Measurements from ENCODE around the gene FRG2C. TPM values are rescaled to one million over a fixed set of nuclear protein-coding genes. Genes with fewer than 3 reads are reported as not detected.
"Not testable (repeated sequence)": the region's sequence is repeated elsewhere in the genome, so short reads cannot be mapped to it uniquely, and the experiment has no call there.

The FRG2C gene
- total RNA-seq, 4 donors from 2014 or later, result not detected

DNA sequence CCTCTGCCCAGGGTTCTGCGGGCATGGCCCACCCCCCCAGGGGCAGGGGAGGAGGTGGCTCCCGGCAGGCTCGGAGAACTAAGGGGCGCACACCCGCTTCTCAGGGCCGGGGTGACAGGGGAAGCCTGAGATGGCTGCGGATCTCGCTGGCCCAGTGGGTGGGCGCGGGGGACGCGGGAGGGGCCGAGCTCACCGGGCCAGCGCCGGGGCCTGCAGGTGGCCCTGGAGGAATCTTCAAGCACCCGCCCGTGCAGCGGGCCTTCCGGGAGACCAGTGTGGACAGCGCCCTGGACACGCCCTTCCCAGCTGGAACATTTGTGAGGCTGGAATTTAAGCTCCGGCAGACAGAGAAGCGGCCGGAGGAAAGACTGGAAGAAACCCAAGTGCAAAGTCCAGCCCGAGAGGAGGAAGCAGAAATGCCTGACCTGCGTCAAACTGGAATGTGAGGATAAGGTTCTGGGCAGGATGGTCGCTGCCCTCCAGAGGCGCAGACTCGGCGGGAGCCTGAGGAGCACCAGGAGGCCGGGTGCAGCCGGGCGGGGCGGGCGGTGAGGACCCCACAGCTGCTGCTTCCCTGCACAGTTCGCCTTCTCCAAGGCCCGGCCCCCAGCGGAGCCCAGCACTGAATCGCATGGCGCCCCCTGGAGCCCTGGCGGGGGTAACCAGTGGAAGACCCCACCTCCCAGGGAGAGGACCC is 5.6 kb upstream of the FRG2C start:
- intact Hi-C loops (cut with DNase I; ENCODE audit: low total_unique reads); H3K36me3 ChIP-seq; H3K9me3 ChIP-seq; in situ Hi-C loops (cut with MboI; ENCODE audit: low pct_ligation_motif_present in 1 of 4, low pct_unique_long_range_greater_than_20kb in 1 of 4, low sequenced_read_pairs in 3 of 4): not testable (repeated sequence)
- Histone ChIP-seq H3K27ac (peak overlapping the region; percentile 60 to 75 (median 72)), H3K4me1 (peaks cover 0 to 10% (median 7%) of the 10 kb centered on the region in 4 donors), H3K4me3 (peak overlapping the region; percentile 14 to 50 (median 26)), H3K27me3 (peaks cover 67% of the 10 kb centered on the region)
- WGBS, 2 donors (ENCODE audit: low coverage in 1 of 2), result 5% methylated on average over 40 of the region's 42 CpGs; no CpG with 5 or more reads in 1 of the 2 donors
- TF ChIP-seq POLR2A (IDR thresholded peaks at IDR 0.05), result peak; percentile 36
- TF ChIP-seq, protein P1, sequence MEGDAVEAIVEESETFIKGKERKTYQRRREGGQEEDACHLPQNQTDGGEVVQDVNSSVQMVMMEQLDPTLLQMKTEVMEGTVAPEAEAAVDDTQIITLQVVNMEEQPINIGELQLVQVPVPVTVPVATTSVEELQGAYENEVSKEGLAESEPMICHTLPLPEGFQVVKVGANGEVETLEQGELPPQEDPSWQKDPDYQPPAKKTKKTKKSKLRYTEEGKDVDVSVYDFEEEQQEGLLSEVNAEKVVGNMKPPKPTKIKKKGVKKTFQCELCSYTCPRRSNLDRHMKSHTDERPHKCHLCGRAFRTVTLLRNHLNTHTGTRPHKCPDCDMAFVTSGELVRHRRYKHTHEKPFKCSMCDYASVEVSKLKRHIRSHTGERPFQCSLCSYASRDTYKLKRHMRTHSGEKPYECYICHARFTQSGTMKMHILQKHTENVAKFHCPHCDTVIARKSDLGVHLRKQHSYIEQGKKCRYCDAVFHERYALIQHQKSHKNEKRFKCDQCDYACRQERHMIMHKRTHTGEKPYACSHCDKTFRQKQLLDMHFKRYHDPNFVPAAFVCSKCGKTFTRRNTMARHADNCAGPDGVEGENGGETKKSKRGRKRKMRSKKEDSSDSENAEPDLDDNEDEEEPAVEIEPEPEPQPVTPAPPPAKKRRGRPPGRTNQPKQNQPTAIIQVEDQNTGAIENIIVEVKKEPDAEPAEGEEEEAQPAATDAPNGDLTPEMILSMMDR (IDR thresholded peaks at IDR 0.05), result peak in 2 of 5 experiments; percentile 10 to 20
- peak; percentile 78 for DNase-seq

- DNase-seq; H3K9me3 ChIP-seq; intact Hi-C loops (cut with DNase I; ENCODE audit: low total_unique reads); H3K36me3 ChIP-seq; in situ Hi-C loops (cut with MboI; ENCODE audit: low pct_ligation_motif_present in 1 of 4, low pct_unique_long_range_greater_than_20kb in 1 of 4, low sequenced_read_pairs in 3 of 4): not testable (repeated sequence)
- H3K27me3 ChIP-seq, result peaks cover 67% of the 10 kb centered on the region
- peaks cover 0 to 10% (median 7%) of the 10 kb centered on the region in 4 donors for H3K4me1 ChIP-seq
- H3K27ac ChIP-seq, result peak overlapping the region; percentile 60 to 75 (median 72)
- peak overlapping the region in 3 of 4 donors; percentile 14 to 50 (median 37) for H3K4me3 ChIP-seq
Measured at GRCh38 chr3:75659108-75659433, 5.1 kb upstream of the FRG2C start.

DNA sequence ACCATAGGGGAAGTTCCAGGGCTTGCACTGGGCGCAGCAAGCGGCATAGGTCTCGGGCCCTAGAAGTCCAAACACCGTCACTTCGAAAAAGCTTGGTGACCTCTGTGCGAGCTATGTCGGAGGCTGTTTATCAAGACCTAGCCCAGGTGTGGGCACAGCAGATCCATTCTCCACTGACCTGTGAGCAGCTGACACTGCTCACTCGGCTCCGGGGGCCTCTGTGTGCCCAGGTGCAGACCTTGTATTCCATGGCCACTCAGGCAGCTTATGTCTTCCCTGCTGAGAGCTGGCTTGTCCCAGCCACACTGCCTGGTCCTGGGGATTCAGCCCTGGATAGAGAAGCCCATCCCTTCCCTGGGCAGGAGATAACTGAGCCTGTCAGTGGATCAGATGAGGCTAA is 1.5 kb downstream of the FRG2C start:
- DNase-seq; H3K36me3 ChIP-seq; intact Hi-C loops (cut with DNase I; ENCODE audit: low total_unique reads); H3K9me3 ChIP-seq; H3K27ac ChIP-seq; in situ Hi-C loops (cut with MboI; ENCODE audit: low pct_ligation_motif_present in 1 of 4, low pct_unique_long_range_greater_than_20kb in 1 of 4, low sequenced_read_pairs in 3 of 4); H3K4me3 ChIP-seq: not testable (repeated sequence)
- Histone ChIP-seq H3K4me1 (peaks cover 0 to 21% (median 13%) of the 10 kb centered on the region in 4 donors), H3K27me3 (peaks cover 66% of the 10 kb centered on the region)
- WGBS, 2 donors (ENCODE audit: low coverage in 1 of 2), result 77 to 80% methylated on average over 1 to 9 of the region's 9 CpGs

DNA sequence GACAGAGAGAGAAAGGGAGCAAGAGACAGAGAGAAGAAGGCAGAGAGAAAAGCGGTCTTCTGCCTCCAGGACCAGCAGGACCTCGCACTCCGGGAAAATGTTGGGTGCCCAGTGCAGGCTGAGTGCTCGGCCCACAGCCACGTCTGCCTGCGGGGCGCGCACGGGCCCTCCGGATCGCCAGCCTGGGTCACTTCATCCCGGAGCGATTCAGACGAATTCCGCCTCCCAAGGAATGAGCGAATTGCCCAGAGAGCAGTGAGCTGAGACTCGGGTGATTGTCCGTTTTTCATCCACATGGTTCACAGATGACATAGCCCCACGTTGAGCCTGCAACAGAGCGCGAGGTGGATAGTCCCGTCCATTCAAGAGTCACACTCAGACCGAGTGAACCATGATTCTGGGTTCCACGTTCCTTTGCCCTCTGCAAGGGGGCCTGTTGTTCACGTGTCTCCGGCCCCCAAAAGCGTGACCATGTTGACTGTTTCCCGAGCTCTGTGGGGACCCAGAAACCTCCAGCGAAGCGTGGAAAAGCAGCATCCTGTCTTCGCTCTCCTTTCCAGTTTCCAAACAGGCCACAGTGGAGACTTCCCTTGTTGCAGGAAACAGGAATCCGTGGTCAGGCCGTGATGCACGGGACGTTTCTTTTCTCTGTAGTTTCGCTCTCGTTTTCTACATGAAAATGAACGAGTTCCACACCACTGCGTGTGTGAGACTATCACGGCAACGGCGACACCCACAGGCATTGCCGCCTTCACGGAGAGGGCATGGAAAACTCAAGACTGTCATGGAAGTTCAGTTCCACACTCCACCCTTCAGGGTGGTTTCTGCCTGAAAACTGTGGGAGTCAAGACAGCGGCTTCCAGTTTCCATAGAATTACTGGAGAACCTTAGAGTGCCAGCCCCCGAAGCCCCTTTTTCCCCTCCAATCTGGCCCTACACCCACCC is 3.9 kb downstream of the FRG2C start:
- intact Hi-C loops (cut with DNase I; ENCODE audit: low total_unique reads); H3K27ac ChIP-seq; DNase-seq; in situ Hi-C loops (cut with MboI; ENCODE audit: low pct_ligation_motif_present in 1 of 4, low pct_unique_long_range_greater_than_20kb in 1 of 4, low sequenced_read_pairs in 3 of 4); H3K9me3 ChIP-seq; H3K36me3 ChIP-seq: not testable (repeated sequence)
- Histone ChIP-seq H3K4me3 (peak overlapping the region in 1 of 4 donors; percentile 51), H3K4me1 (peaks cover 0 to 36% (median 17%) of the 10 kb centered on the region in 4 donors), H3K27me3 (peaks cover 76% of the 10 kb centered on the region)
- 44 to 52% methylated on average over 27 to 46 of the region's 46 CpGs for WGBS, 2 donors (ENCODE audit: low coverage in 1 of 2)

DNA sequence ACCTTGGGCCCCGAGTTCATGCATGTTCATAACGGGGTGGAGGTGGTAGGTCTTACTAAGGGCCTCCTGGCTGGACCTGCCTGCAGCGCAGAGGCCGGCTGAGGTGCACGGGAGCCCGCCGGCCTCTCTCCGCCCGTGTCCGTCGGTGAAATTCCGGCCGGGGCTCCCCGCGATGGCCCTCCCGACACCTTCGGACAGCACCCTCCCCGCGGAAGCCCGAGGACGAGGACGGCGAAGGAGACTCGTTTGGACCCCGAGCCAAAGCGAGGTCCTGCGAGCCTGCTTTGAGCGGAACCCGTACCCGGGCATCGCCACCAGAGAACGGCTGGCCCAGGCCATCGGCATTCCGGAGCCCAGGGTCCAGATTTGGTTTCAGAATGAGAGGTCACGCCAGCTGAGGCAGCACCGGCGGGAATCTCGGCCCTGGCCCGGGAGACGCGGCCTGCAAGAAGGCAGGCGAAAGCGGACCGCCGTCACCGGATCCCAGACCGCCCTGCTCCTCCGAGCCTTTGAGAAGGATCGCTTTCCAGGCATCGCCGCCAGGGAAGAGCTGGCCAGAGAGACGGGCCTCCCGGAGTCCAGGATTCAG is 4.7 kb downstream of the FRG2C start:
- peaks cover 76% of the 10 kb centered on the region for H3K27me3 ChIP-seq
- DNase-seq, result peak; percentile 60
- 56 to 58% methylated on average over 49 to 53 of the region's 53 CpGs for WGBS, 2 donors (ENCODE audit: low coverage in 1 of 2)
- H3K4me1 ChIP-seq, result peaks cover 0 to 36% (median 17%) of the 10 kb centered on the region in 4 donors
- H3K36me3 ChIP-seq; in situ Hi-C loops (cut with MboI; ENCODE audit: low pct_ligation_motif_present in 1 of 4, low pct_unique_long_range_greater_than_20kb in 1 of 4, low sequenced_read_pairs in 3 of 4); intact Hi-C loops (cut with DNase I; ENCODE audit: low total_unique reads); H3K27ac ChIP-seq; H3K9me3 ChIP-seq: not testable (repeated sequence)
- peak overlapping the region in 3 of 4 donors; percentile 4 to 51 (median 11) for H3K4me3 ChIP-seq

DNA sequence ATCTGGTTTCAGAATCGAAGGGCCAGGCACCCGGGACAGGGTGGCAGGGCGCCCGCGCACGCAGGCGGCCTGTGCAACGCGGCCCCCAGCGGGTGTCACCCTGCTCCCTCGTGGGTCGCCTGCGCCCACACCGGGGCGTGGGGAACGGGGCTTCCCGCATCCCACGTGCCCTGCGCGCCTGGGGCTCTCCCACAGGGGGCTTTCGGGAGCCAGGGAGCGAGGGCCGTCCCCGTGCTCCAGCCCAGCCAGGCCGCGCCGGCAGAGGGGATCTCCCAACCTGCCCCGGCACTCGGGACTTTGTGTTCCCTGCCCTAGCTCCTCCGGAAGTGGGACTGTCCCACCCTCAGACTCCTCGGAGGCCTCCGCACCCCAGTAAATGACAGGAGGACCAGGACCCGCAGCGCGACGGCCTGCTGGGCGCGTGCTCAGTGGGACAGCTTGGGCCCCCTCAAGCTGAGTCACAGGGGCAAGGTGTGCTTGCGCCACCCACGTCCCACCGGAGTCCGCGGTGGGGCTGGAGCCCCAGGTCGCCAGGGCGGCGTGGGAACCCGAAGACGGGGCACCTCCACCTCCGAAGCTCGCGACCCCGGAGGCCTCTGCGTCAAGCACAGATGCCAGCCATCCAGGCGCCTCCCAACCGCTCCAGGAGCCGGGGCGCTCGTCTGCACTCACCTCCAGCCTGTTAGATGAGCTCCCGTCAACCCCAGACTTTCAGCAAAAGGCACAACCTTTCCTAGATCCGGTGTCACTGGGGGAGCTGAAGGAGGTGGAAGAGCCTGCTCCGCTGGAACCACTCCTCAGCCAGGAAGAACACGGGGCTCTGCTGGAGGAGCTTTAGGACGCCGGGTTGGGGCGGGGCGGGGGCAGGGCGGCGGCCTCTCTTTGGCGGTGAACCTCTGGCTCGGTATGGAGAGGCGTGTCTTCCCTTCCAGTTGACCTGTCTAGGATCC is 5.5 kb downstream of the FRG2C start:
- Histone ChIP-seq H3K4me1 (peaks cover 0 to 36% (median 17%) of the 10 kb centered on the region in 4 donors), H3K27me3 (peaks cover 73% of the 10 kb centered on the region), H3K4me3 (peak overlapping the region; percentile 4 to 51 (median 8))
- DNase-seq, result peak; percentile 50
- H3K27ac ChIP-seq; in situ Hi-C loops (cut with MboI; ENCODE audit: low pct_ligation_motif_present in 1 of 4, low pct_unique_long_range_greater_than_20kb in 1 of 4, low sequenced_read_pairs in 3 of 4); intact Hi-C loops (cut with DNase I; ENCODE audit: low total_unique reads); H3K9me3 ChIP-seq; H3K36me3 ChIP-seq: not testable (repeated sequence)
- 46 to 47% methylated on average over 34 to 70 of the region's 71 CpGs for WGBS, 2 donors (ENCODE audit: low coverage in 1 of 2)

GRCh38 chr3:75670298-75671286 is 6.5 kb downstream of the FRG2C start:
- H3K9me3 ChIP-seq; intact Hi-C loops (cut with DNase I; ENCODE audit: low total_unique reads); H3K27ac ChIP-seq; H3K36me3 ChIP-seq; in situ Hi-C loops (cut with MboI; ENCODE audit: low pct_ligation_motif_present in 1 of 4, low pct_unique_long_range_greater_than_20kb in 1 of 4, low sequenced_read_pairs in 3 of 4); DNase-seq: not testable (repeated sequence)
- H3K27me3 ChIP-seq, result peaks cover 65% of the 10 kb centered on the region
- 21 to 29% methylated on average over 16 to 51 of the region's 51 CpGs for WGBS, 2 donors (ENCODE audit: low coverage in 1 of 2)
- H3K4me1 ChIP-seq, result peaks cover 0 to 36% (median 17%) of the 10 kb centered on the region in 4 donors
- H3K4me3 ChIP-seq, result peak overlapping the region in 2 of 4 donors; percentile 11 to 51
